SU-DHL-6 (cell line): Measurements from ENCODE around the gene CALCR.

Source experiments
- CTCF ChIP-seq: fragments of 200-600 bp; sonication (generic); IDR thresholded peaks from one replicate; pipeline ENCODE4 v1.5.1; 2017; ENCODE audit warnings: antibody characterized with exemption, mild to moderate bottlenecking, low read length, moderate library complexity; ENCODE audit not compliant: insufficient read depth, poor library complexity, severe bottlenecking
- EZH2phosphoT487 ChIP-seq: fragments of 200-600 bp; sonication (generic), shearing (Covaris generic); conservative IDR thresholded peaks from 2 replicates; pipeline ENCODE4 v1.6.1; 2018; ENCODE audit warnings: mild to moderate bottlenecking, antibody characterized with exemption, low read length, moderate library complexity, mixed read lengths

DNA sequence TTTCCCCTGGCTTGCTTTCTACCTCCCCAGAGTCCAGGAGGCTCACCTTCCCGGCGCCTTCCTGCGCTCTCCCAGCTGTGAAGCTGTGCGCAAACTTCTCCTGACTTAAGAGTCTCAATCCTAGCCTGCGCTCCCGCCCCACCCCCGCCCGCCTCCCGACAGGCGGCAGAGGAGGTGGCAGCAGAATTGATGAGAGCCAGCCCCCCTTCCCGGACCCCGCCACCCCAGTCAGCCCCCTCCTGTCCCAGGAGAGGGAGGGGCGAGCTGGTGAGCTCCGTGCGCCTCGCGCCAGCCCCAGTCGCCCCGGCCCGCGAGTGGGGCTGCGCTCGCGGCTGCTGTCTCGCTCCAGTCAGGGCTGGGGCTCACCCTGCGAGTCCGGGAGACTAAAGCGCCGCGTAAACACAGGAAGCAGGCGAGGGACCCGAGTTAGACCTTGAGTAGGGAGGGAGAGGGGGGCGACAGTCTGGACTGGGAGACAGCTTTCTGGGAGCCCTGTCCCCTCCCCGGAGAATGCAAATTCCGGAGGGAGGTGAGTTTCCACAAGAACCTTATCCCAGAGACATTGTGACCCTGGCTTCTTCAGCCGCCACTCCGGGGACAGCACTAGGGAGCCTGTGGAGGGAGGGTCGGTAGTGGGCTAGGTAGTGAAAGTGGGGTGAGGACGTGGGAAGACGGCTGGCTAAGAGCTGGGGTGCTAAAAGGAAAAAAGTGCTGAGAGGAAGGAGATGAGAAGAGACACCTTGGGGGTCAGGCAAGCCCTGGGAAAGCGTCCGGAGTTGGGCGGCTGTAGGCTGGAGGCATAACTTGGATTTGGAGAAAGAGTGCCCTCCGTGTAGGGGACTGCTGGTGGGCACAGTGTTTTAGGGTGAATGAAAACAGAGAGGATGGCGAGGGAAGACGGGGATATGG, at the start of gene CALCR:
- no peak for TF ChIP-seq CTCF
- TF ChIP-seq EZH2phosphoT487: no peak
